DND-41 (cell line): ENCODE measurements around the gene SLC25A21.

Source experiments
- ATAC-seq: fragments of 200-7000 bp; cut with Tn5 transposase; 3 replicates; pipeline ENCODE4 v1.9.1; 2021; ENCODE audit warnings: low read depth; ENCODE audit not compliant: insufficient read depth
- DNase-seq: peaks from one replicate; pipeline ENCODE4 v3.0.0-alpha.2; 2020
- H2AFZ ChIP-seq: 2 replicates; pipeline ENCODE4 v1.6.0; 2012; ENCODE audit warnings: low read depth, low read length
- H3K27ac ChIP-seq: 2 replicates; pipeline ENCODE4 v1.5.1; 2012; ENCODE audit warnings: low read length, inconsistent platforms
- H3K27me3 ChIP-seq: fragments of 200-600 bp; sonication (generic); 2 replicates; pipeline ENCODE4 v1.6.0; 2012; ENCODE audit warnings: low read length, mild to moderate bottlenecking, inconsistent platforms; ENCODE audit not compliant: insufficient read depth, poor library complexity
- H3K36me3 ChIP-seq: 2 replicates; pipeline ENCODE4 v1.5.1; 2012; ENCODE audit warnings: low read length, inconsistent platforms; ENCODE audit not compliant: insufficient read depth
- H3K4me1 ChIP-seq: 2 replicates; pipeline ENCODE4 v1.5.1; 2012; ENCODE audit warnings: mild to moderate bottlenecking, low read length; ENCODE audit not compliant: insufficient read depth
- H3K4me2 ChIP-seq: 2 replicates; pipeline ENCODE4 v1.6.0; 2012; ENCODE audit warnings: mild to moderate bottlenecking, moderate library complexity, low read length, inconsistent platforms; ENCODE audit not compliant: insufficient read depth
- H3K4me3 ChIP-seq, 2 experiments: fragments of 200-600 bp in 1 of 2; shearing (Covaris generic) in 1 of 2; 2 replicates each; pipeline ENCODE4 v1.5.1; 2012 to 2016; ENCODE audit warnings: inconsistent platforms in 2 of 2, low read length in 2 of 2, mild to moderate bottlenecking in 2 of 2, low read depth in 1 of 2, moderate library complexity in 1 of 2
- H3K79me2 ChIP-seq: 2 replicates; pipeline ENCODE4 v1.6.0; 2012; ENCODE audit warnings: low read length, inconsistent platforms; ENCODE audit not compliant: insufficient read depth
- H3K9ac ChIP-seq: 2 replicates; pipeline ENCODE4 v1.6.0; 2012; ENCODE audit warnings: low read depth, mild to moderate bottlenecking, inconsistent platforms, low read length, moderate library complexity
- H3K9me3 ChIP-seq: 2 replicates; pipeline ENCODE4 v1.5.1; 2012; ENCODE audit warnings: low read length, moderate library complexity, mild to moderate bottlenecking, inconsistent platforms; ENCODE audit not compliant: insufficient read depth, severe bottlenecking
- H4K20me1 ChIP-seq: 2 replicates; pipeline ENCODE4 v1.6.0; 2012; ENCODE audit warnings: low read length; ENCODE audit not compliant: insufficient read depth
- EZH2 ChIP-seq: IDR thresholded peaks from 3 replicates; pipeline ENCODE4 v1.6.1; 2012; ENCODE audit warnings: borderline replicate concordance, low read depth, mild to moderate bottlenecking, moderate library complexity, low read length, inconsistent platforms; ENCODE audit not compliant: severe bottlenecking
- TF ChIP-seq, protein P1 (sequence below): IDR thresholded peaks from 2 replicates; pipeline ENCODE4 v1.5.1; 2012; ENCODE audit warnings: borderline replicate concordance, low read length, moderate library complexity, mild to moderate bottlenecking; ENCODE audit not compliant: poor library complexity, severe bottlenecking; ENCODE audit errors: extremely low read depth

SLC25A21 gene

DNA sequence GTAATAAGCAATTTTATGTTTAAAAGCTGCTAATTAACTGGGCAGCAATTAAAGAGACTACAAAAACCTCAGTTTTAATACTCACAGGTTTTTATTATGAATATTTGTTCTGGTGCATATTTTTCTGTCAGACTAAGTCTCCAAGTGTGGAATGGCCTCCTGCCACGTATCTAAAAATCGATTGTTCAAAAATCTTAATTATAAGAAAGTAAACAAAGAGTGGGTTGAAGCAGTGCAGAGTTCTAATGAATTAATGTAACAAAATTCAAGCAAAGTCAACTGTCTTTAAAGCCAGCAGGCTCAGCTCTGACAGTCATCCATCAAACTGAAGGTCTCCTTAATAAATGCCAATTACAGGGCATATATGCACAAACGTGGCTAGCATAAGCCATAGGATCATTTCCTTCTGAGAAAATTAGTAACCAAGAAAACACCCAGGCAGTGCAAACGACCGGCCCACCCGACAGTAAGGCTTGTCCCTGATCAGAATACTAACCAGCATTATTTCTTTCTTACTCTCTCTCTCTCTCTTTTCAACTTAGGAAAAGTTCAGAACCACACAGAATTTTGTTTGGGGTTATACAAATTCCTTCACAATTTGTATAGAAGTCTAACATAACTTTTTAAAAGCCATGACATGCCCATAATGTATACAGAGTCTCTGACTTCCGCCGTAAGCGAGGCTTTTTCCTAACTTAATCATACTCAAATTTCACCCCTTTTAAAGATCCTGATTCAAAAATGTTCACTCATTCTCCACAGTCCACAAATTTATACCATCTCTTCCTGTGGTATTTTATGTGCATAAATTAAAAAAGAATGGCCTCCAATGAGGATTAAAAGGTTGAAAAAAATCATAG lies 83.8 kb downstream of the SLC25A21 start:
- TF ChIP-seq, protein P1, sequence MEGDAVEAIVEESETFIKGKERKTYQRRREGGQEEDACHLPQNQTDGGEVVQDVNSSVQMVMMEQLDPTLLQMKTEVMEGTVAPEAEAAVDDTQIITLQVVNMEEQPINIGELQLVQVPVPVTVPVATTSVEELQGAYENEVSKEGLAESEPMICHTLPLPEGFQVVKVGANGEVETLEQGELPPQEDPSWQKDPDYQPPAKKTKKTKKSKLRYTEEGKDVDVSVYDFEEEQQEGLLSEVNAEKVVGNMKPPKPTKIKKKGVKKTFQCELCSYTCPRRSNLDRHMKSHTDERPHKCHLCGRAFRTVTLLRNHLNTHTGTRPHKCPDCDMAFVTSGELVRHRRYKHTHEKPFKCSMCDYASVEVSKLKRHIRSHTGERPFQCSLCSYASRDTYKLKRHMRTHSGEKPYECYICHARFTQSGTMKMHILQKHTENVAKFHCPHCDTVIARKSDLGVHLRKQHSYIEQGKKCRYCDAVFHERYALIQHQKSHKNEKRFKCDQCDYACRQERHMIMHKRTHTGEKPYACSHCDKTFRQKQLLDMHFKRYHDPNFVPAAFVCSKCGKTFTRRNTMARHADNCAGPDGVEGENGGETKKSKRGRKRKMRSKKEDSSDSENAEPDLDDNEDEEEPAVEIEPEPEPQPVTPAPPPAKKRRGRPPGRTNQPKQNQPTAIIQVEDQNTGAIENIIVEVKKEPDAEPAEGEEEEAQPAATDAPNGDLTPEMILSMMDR, result no peak
- no peak for TF ChIP-seq EZH2
- H4K20me1 ChIP-seq, result no peaks in the 10 kb centered on the region
- H3K4me1 ChIP-seq, result no peaks in the 10 kb centered on the region
- no peak overlapping the region for H2AFZ ChIP-seq
- no peaks in the 10 kb centered on the region for H3K79me2 ChIP-seq
- H3K4me3 ChIP-seq, result no peak overlapping the region
- no peak for DNase-seq
- peaks cover 2% of the 10 kb centered on the region for H3K27me3 ChIP-seq
- H3K27ac ChIP-seq, result no peak overlapping the region
- no peaks in the 10 kb centered on the region for H3K9me3 ChIP-seq
- no peak overlapping the region for H3K9ac ChIP-seq
- no peak overlapping the region for H3K4me2 ChIP-seq
- no peak for ATAC-seq
- no peaks in the 10 kb centered on the region for H3K36me3 ChIP-seq

DNA sequence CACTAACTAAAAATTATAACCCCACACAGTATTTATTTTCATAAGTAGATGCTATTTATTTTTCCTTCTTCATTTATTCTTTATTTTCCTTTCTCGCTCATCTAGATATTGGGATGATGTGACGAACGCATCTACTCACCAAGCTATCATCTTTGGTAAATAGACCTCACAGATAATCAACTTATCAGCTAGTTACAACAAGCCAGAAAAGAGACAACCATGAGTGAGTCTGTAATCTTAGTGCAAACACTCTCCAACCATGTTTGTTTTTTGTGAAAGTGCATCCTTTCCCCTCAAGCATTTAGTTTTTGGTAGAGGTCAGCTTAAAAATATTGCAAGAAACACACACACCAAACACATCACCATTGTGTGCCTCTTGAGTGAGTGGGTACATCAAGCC lies 84.9 kb downstream of the SLC25A21 start:
- no peak for ATAC-seq

DNA sequence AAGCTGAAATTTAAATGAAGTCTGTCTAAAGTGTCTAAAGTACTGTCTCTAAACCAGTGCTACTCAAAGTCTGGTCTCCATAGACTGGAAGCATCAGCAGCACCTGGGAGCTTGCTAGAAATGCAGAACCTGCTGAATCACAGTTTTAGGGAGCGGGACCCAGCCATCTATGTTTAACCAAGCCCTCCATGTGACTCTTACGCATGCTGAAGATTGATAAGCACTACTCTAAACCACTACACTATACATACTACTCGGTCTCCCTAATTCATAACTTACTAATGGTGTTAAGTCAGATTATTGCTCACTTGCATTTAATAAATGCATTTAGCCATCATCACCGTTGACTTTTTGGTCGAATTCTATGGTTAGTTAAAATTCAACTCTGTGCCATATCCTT lies 88.8 kb downstream of the SLC25A21 start:
- Histone ChIP-seq H3K4me1 (no peaks in the 10 kb centered on the region), H3K36me3 (no peaks in the 10 kb centered on the region), H3K9me3 (no peaks in the 10 kb centered on the region), H3K27me3 (no peaks in the 10 kb centered on the region), H3K79me2 (no peaks in the 10 kb centered on the region), H4K20me1 (no peaks in the 10 kb centered on the region), H2AFZ (no peak overlapping the region), H3K27ac (no peak overlapping the region), H3K4me3 (no peak overlapping the region), H3K9ac (no peak overlapping the region), H3K4me2 (no peak overlapping the region)
- ATAC-seq (no peak), DNase-seq (no peak)
- TF ChIP-seq EZH2, result no peak
- TF ChIP-seq, protein P1, result no peak

More for the DNA sequence above, 84.9 kb downstream of the SLC25A21 start:
- Histone ChIP-seq H3K36me3 (no peaks in the 10 kb centered on the region), H3K27ac (no peak overlapping the region), H3K9ac (no peak overlapping the region), H3K27me3 (no peaks in the 10 kb centered on the region), H3K4me3 (no peak overlapping the region), H3K4me2 (no peak overlapping the region), H3K4me1 (no peaks in the 10 kb centered on the region), H2AFZ (no peak overlapping the region), H3K79me2 (no peaks in the 10 kb centered on the region), H4K20me1 (no peaks in the 10 kb centered on the region), H3K9me3 (no peaks in the 10 kb centered on the region)
- DNase-seq, result no peak
- TF ChIP-seq, protein P1, result no peak
- TF ChIP-seq EZH2, result no peak
